GM06990 (cell line): ENCODE results near the gene RBM47.

ENCODE experiments used
- DNase-seq: peaks from one replicate; pipeline ENCODE4 v3.0.0-alpha.2; 2011; ENCODE audit not compliant: insufficient read length; ENCODE audit errors: extremely low read depth
- H3K27me3 ChIP-seq: replicated peaks from 2 replicates; pipeline ENCODE4 v1.6.0; 2011; ENCODE audit warnings: low read length; ENCODE audit not compliant: control insufficient read depth, insufficient read depth
- H3K36me3 ChIP-seq: 2 replicates; pipeline ENCODE4 v1.5.1; 2011; ENCODE audit warnings: low read length; ENCODE audit not compliant: control insufficient read depth, insufficient read depth
- H3K4me3 ChIP-seq: replicated peaks from 2 replicates; pipeline ENCODE4 v1.5.1; 2011; ENCODE audit warnings: low read depth, mild to moderate bottlenecking, control low read depth, low read length
- CTCF ChIP-seq: IDR thresholded peaks from 2 replicates; pipeline ENCODE4 v1.5.1; 2011; ENCODE audit warnings: low read length, control low read depth, mild to moderate bottlenecking, inconsistent platforms; ENCODE audit not compliant: insufficient read depth, poor library complexity, severe bottlenecking

The RBM47 gene

GRCh38 chr4:40550948-40551462 lies 78.7 kb downstream of the RBM47 start:
- Histone ChIP-seq H3K4me3 (peak overlapping the region; percentile 46), H3K36me3 (peaks cover 8% of the 10 kb centered on the region), H3K27me3 (no peaks in the 10 kb centered on the region)
- peak; percentile 53 for TF ChIP-seq CTCF
- DNase-seq: peak; percentile 68

GRCh38 chr4:40550196-40550595 lies 79.5 kb downstream of the RBM47 start:
- Histone ChIP-seq H3K27me3 (no peaks in the 10 kb centered on the region), H3K36me3 (peaks cover 8% of the 10 kb centered on the region), H3K4me3 (no peak overlapping the region)
- TF ChIP-seq CTCF: no peak
- no peak for DNase-seq

- DNase-seq: no peak
- TF ChIP-seq CTCF: no peak
Observed at GRCh38 chr4:40548256-40548655, 81.4 kb downstream of the RBM47 start.

GRCh38 chr4:40547789-40548132 lies 81.9 kb downstream of the RBM47 start:
- Histone ChIP-seq H3K27me3 (no peaks in the 10 kb centered on the region), H3K36me3 (peaks cover 10% of the 10 kb centered on the region), H3K4me3 (no peak overlapping the region)
- no peak for TF ChIP-seq CTCF
- DNase-seq: no peak

More at GRCh38 chr4:40548256-40548655, 81.4 kb downstream of the RBM47 start:
- H3K4me3 ChIP-seq: no peak overlapping the region
- no peaks in the 10 kb centered on the region for H3K27me3 ChIP-seq
- H3K36me3 ChIP-seq: peaks cover 10% of the 10 kb centered on the region

- Histone ChIP-seq H3K27me3 (no peaks in the 10 kb centered on the region), H3K4me3 (no peak overlapping the region), H3K36me3 (peaks cover 10% of the 10 kb centered on the region)
- no peak for TF ChIP-seq CTCF
- no peak for DNase-seq
Observed at GRCh38 chr4:40546969-40547788, 82.5 kb downstream of the RBM47 start.
